Measurements from ENCODE around the gene SNRPB2. TPM values are rescaled to one million over a fixed set of nuclear protein-coding genes. Genes with fewer than 3 reads are reported as not detected.
A peak's percentile ranks its signal among the peaks of the same experiment; 100 is the strongest.

The SNRPB2 gene
- total RNA-seq, 2 experiments from 2014 or later = 50.0 to 97.2 TPM

GRCh38 chr20:16703570-16703969 lies 26.3 kb upstream of the SNRPB2 start:
- no TSS peak for BruUV-seq (replicated peaks)
- peaks cover 13% of the 10 kb centered on the region for H3K4me1 ChIP-seq (ENCODE audit: insufficient read depth, low read length, poor library complexity, severe bottlenecking)
- no peak overlapping the region for H3K4me3 ChIP-seq (ENCODE audit: low read depth, low read length, poor library complexity, severe bottlenecking)
- ChIA-PET POLR2A (interaction anchor here (1.2 kb wide), 1 partner anchor 56 kb away, joined by 4 read pairs; no protein-coding TSS in a partner anchor), CTCF (ENCODE audit: unreplicated experiment) (no interaction called here)
- 0 out of 2 replicates have a peak, but pooled peaks cover 4% of the 10 kb centered on the region for H3K9me3 ChIP-seq (ENCODE audit: low read length)
- intact Hi-C loops (cut with micrococcal nuclease; ENCODE audit: unreplicated experiment) = loop anchor here (5.0 kb wide), 1 partner anchor 119 kb away; no protein-coding TSS in a partner anchor
- no peak overlapping the region for H2AFZ ChIP-seq (ENCODE audit: low read length)
- no peak overlapping the region for H3K27ac ChIP-seq (ENCODE audit: low read depth, low read length, poor library complexity, severe bottlenecking)
- H3K79me2 ChIP-seq (ENCODE audit: insufficient read depth, low read depth, low read length) = no peaks in the 10 kb centered on the region
- H3K9me2 ChIP-seq (ENCODE audit: insufficient read depth, low read length) = no peaks in the 10 kb centered on the region
- no peak for TF ChIP-seq CTCF (conservative IDR thresholded peaks at IDR 0.05; ENCODE audit: low read length)
- no peak for TF ChIP-seq EZH2phosphoT487 (IDR thresholded peaks at IDR 0.05; ENCODE audit: borderline replicate concordance, low read depth, low read length)
- no peak overlapping the region for H3K4me2 ChIP-seq (ENCODE audit: low read length)
- no peak for DNase-seq (ENCODE audit: low spot score)
- no peaks in the 10 kb centered on the region for H4K20me1 ChIP-seq (ENCODE audit: insufficient read depth, low read length)
- no peaks in the 10 kb centered on the region for H3K36me3 ChIP-seq (ENCODE audit: insufficient read depth, low read length)

GRCh38 chr20:16707674-16708073 lies 22.2 kb upstream of the SNRPB2 start:
- H3K36me3 ChIP-seq (ENCODE audit: insufficient read depth, low read length) = no peaks in the 10 kb centered on the region
- peak overlapping the region; percentile 65 for H3K4me2 ChIP-seq (ENCODE audit: low read length)
- H4K20me1 ChIP-seq (ENCODE audit: insufficient read depth, low read length) = no peaks in the 10 kb centered on the region
- intact Hi-C loops (cut with micrococcal nuclease; ENCODE audit: unreplicated experiment) = no loop called here
- BruUV-seq (replicated peaks) = no TSS peak
- peaks cover 47% of the 10 kb centered on the region for H3K4me1 ChIP-seq (ENCODE audit: insufficient read depth, low read length, poor library complexity, severe bottlenecking)
- no peaks in the 10 kb centered on the region for H3K79me2 ChIP-seq (ENCODE audit: insufficient read depth, low read depth, low read length)
- H2AFZ ChIP-seq (ENCODE audit: low read length) = peak overlapping the region; percentile 50; the same call in 1 of the 2 replicates
- ChIA-PET CTCF (ENCODE audit: unreplicated experiment) (no interaction called here), POLR2A (interaction anchor here (0.7 to 10.9 kb wide), 5 partner anchors 10 to 313 kb away, joined by 3 to 82 read pairs (median 5); partner anchors contain the start of genes OTOR and SNRPB2)
- peak; percentile 49 for DNase-seq (ENCODE audit: low spot score)
- TF ChIP-seq EZH2phosphoT487 (IDR thresholded peaks at IDR 0.05; ENCODE audit: borderline replicate concordance, low read depth, low read length) (no peak), CTCF (conservative IDR thresholded peaks at IDR 0.05; ENCODE audit: low read length) (no peak)
- no peak overlapping the region for H3K4me3 ChIP-seq (ENCODE audit: low read depth, low read length, poor library complexity, severe bottlenecking)
- H3K9me3 ChIP-seq (ENCODE audit: low read length) = 0 out of 2 replicates have a peak, but pooled peaks cover 4% of the 10 kb centered on the region
- H3K27ac ChIP-seq (ENCODE audit: low read depth, low read length, poor library complexity, severe bottlenecking) = no peak overlapping the region
- H3K9me2 ChIP-seq (ENCODE audit: insufficient read depth, low read length) = no peaks in the 10 kb centered on the region

GRCh38 chr20:16708602-16709001 lies 21.2 kb upstream of the SNRPB2 start:
- no peaks in the 10 kb centered on the region for H3K36me3 ChIP-seq (ENCODE audit: insufficient read depth, low read length)
- ChIA-PET POLR2A (interaction anchor here (0.7 to 10.9 kb wide), 5 partner anchors 9 to 30 kb away, joined by 3 to 82 read pairs (median 6); partner anchors contain the start of gene SNRPB2), CTCF (ENCODE audit: unreplicated experiment) (no interaction called here)
- 0 out of 2 replicates have a peak, but pooled peaks cover 4% of the 10 kb centered on the region for H3K9me3 ChIP-seq (ENCODE audit: low read length)
- intact Hi-C loops (cut with micrococcal nuclease; ENCODE audit: unreplicated experiment) = no loop called here
- H3K27ac ChIP-seq (ENCODE audit: low read depth, low read length, poor library complexity, severe bottlenecking) = no peak overlapping the region
- no peaks in the 10 kb centered on the region for H3K9me2 ChIP-seq (ENCODE audit: insufficient read depth, low read length)
- H3K4me2 ChIP-seq (ENCODE audit: low read length) = peak overlapping the region; percentile 65
- no TSS peak for BruUV-seq (replicated peaks)
- no peaks in the 10 kb centered on the region for H4K20me1 ChIP-seq (ENCODE audit: insufficient read depth, low read length)
- no peak for DNase-seq (ENCODE audit: low spot score)
- TF ChIP-seq EZH2phosphoT487 (IDR thresholded peaks at IDR 0.05; ENCODE audit: borderline replicate concordance, low read depth, low read length) (no peak), CTCF (conservative IDR thresholded peaks at IDR 0.05; ENCODE audit: low read length) (no peak)
- peaks cover 47% of the 10 kb centered on the region for H3K4me1 ChIP-seq (ENCODE audit: insufficient read depth, low read length, poor library complexity, severe bottlenecking)
- peak overlapping the region; percentile 38 for H3K4me3 ChIP-seq (ENCODE audit: low read depth, low read length, poor library complexity, severe bottlenecking)
- H3K79me2 ChIP-seq (ENCODE audit: insufficient read depth, low read depth, low read length) = no peaks in the 10 kb centered on the region
- peak overlapping the region; percentile 65; the same call in 1 of the 2 replicates for H2AFZ ChIP-seq (ENCODE audit: low read length)

Measured in OCI-LY7 (cell line).